T follicular helper cell (primary cell): ENCODE data around the gene MEF2D.

Experiments
- DNase-seq: peaks from one replicate; pipeline ENCODE4 v3.0.0-alpha.2; 2020; ENCODE audit warnings: low read depth
- total RNA-seq, 2 experiments: gene quantifications; one replicate each; lab custom pipeline; 2026; lab: John Stamatoyannopoulos, UW

MEF2D gene
- 30.1 to 60.5 reads per million in 2 experiments for total RNA-seq

- DNase-seq: no peak
Measured at GRCh38 chr1:156500543-156500792, at the start of gene MEF2D. TSS of gene MEF2D (minus strand) at chr1:156500775. CDS start at chr1:156483292, 17,483 bp downstream.

GRCh38 chr1:156550346-156550745 is 49.8 kb upstream of the MEF2D start:
- no peak for DNase-seq

- DNase-seq: no peak
Measured at GRCh38 chr1:156549831-156550230, 49.3 kb upstream of the MEF2D start.

GRCh38 chr1:156549390-156549789 is 48.8 kb upstream of the MEF2D start:
- no peak for DNase-seq

GRCh38 chr1:156547982-156548381 is 47.4 kb upstream of the MEF2D start:
- DNase-seq: no peak

DNA sequence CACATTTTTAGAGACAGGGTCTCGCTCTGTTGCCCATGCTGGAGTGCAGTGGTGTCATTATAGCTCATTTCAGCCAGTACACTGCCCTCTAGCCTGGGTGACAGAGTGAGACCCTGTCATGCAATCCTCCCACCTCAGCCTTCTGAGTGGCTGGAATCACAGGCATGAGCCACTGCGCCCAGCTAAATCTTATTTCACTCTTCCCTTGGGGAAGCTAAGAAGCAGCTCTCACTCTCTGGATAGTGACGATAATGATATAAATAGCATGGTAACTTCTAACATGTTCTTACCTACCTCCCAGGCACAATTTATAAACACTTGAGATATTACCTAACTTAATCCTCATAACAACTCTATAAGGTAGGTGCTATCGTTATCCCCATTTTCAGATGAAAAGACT is 46.9 kb upstream of the MEF2D start:
- DNase-seq: no peak

GRCh38 chr1:156546267-156546666 is 45.7 kb upstream of the MEF2D start:
- DNase-seq: no peak

- DNase-seq: no peak
Measured at GRCh38 chr1:156544592-156545102, 44.1 kb upstream of the MEF2D start.

- DNase-seq: no peak
Measured at GRCh38 chr1:156543066-156543465, 42.5 kb upstream of the MEF2D start.

DNA sequence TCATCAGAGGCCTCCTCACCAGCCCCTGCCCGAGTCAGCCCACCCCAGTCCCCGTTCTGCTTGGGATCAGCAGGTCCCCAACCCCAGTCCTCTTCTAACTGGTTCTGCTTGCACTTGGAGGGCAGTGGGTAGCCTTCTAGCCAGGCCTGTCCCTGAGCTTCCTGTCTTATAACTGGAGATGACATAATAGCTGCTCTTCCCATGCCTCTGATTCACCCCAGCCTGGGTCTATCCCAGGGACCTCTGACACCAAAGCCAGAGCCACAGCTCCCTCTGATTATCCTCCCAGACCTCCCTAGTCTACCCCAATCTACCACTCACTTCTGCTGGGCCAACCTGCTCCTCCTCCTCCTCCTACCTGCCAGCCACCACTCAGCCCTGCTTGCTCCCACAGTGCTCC is 40.4 kb upstream of the MEF2D start:
- DNase-seq: no peak

- no peak for DNase-seq
Measured at GRCh38 chr1:156539818-156540355, 39.3 kb upstream of the MEF2D start.

- no peak for DNase-seq
Measured at GRCh38 chr1:156538711-156539440, 38.3 kb upstream of the MEF2D start.

- no peak for DNase-seq
Measured at GRCh38 chr1:156537027-156537426, 36.5 kb upstream of the MEF2D start.

- no peak for DNase-seq
Measured at GRCh38 chr1:156534424-156535060, 34.0 kb upstream of the MEF2D start.

GRCh38 chr1:156533568-156534220 is 33.1 kb upstream of the MEF2D start:
- no peak for DNase-seq

GRCh38 chr1:156532374-156532773 is 31.8 kb upstream of the MEF2D start:
- no peak for DNase-seq

GRCh38 chr1:156530006-156530405 is 29.4 kb upstream of the MEF2D start:
- DNase-seq: no peak

DNA sequence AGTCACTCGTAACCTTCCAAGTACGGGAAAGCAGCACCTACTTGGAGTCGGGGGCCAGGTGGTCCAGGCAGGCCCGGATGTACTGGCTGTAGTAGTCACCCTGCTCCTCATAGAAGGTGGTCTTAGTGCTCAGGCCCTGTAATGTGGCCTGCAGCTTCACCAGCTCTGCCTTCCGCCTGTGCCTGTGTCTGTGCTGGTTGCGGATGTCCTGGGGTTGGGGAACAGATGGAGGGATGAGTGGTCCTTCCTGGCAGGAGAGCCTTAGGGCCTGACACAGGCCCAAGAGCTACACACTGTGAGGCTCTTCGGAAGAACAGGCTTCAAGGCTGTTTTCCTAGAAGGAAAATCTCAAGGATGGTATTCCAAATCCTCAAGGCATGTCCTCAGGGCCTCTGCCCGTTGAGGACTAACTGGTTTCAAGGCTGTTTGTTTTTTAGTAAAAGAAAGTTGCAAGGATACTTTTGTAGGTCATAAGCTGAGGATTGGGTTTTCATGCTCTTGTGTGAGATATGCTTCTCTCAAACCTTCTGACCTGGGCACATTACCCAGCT is 28.4 kb upstream of the MEF2D start:
- DNase-seq: no peak

DNA sequence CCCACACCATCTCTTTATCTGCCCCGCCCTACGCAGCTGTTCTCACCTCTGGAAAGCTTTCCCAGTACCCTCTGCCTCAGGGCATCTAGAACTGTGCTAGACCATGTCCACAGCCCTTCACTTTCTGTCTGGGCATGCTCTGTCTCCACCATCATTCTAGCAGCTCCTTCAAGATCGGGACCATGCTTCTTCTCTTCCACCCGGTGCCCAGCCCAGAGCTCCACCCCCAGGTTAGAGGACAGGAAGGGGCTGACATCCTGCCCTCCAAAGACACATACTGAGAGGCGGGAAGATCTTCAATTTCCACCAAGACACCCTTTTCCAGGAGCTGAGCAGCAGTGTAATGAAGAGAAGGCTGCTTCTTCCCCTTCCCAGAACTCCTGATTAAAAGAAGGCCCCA is 27.7 kb upstream of the MEF2D start:
- DNase-seq: no peak

DNA sequence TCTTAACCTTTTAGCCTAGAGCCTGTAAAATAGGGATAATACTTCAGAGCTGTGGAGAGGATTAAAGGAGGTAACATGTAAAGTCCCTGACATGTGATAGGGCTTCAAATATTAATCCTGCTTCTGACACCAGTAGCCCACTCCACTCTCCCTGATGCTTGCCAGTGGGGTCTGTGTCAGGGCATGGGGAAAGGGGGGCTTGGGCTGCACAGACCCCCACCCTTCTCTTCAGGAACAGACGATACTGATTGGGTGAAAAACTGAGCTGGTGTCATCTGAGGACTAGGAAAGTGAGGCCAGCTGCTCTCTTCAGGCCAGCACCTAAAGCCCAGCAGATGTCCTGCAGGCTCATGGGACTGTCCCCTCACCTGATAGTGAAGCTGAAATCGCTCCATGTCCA is 27.0 kb upstream of the MEF2D start:
- no peak for DNase-seq

GRCh38 chr1:156525856-156526489 is 25.4 kb upstream of the MEF2D start:
- no peak for DNase-seq

DNA sequence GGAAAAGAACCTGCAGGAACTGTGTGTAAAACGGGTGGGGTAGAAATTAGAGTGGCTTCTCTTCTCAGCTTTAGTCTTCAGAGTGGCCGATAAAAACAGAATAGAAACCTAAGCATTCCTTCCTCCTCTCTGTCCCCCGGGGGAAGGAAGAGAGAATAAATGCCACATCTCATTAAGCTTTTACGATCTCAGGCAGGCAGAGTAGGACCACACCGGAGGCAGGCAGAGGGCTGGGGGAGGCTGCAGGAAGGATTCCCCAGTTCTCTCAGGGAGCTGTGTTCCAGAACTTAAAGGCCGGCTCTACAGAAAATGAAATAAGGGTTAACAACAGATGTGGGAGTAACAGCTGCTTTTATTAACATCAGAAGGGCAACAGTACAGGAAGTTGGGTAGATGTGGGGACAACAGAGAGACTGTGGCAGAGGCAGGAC is 24.5 kb upstream of the MEF2D start:
- no peak for DNase-seq
